Measurements from ENCODE around the gene SYT9. TPM values are rescaled to one million over a fixed set of nuclear protein-coding genes. Genes with fewer than 3 reads are reported as not detected.

The SYT9 gene
- total RNA-seq, 1 experiment from 2014 or later = not detected

DNA sequence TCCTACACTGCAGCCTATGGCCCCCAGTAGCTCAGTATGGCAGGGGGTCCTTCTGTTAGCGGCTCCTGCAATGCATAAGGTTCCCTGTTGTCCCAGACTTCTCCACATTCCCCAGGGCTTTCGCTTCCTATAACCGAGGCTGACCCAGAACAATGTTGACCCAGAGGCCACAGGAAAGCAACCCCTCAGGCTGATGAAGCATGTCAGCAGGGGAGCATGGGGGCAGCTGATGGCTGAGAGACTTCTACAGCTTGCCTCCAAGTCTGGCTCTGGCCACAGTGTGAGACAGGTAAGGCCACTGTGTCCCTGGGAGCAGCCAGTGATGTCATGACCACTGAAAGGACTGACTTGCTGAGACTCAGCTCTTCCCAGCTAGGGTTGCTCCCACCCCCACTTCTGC is 249.5 kb downstream of the SYT9 start:
- CTCF ChIA-PET = no interaction called here
- no peak overlapping the region for H3K27ac ChIP-seq

GRCh38 chr11:7501894-7502293 is 250.2 kb downstream of the SYT9 start:
- Histone ChIP-seq H3K4me1 (replicated peaks; ENCODE audit: insufficient read depth) (no peaks in the 10 kb centered on the region), H4K20me1 (ENCODE audit: insufficient read depth) (no peaks in the 10 kb centered on the region), H3K4me3 (no peak overlapping the region), H3K79me2 (ENCODE audit: low read depth) (no peaks in the 10 kb centered on the region), H3K9me2 (ENCODE audit: insufficient read depth) (no peaks in the 10 kb centered on the region), H3K27ac (no peak overlapping the region), H3K4me2 (no peak overlapping the region), H2AFZ (no peak overlapping the region), H3K27me3 (ENCODE audit: insufficient read depth, low read depth) (no peaks in the 10 kb centered on the region), H3K9me3 (ENCODE audit: insufficient read depth, low read depth) (no peaks in the 10 kb centered on the region), H3K36me3 (ENCODE audit: low read depth) (no peaks in the 10 kb centered on the region), H3F3A (ENCODE audit: insufficient read depth, low read depth) (no peaks in the 10 kb centered on the region)
- no peak for DNase-seq
- no TSS peak for BruUV-seq (replicated peaks)
- CTCF ChIA-PET = no interaction called here
- TF ChIP-seq CTCF (conservative IDR thresholded peaks at IDR 0.05) (no peak), EZH2 (IDR thresholded peaks at IDR 0.05; ENCODE audit: low read depth) (no peak)
- POLR2A ChIA-PET (ENCODE audit: unreplicated experiment) = no interaction called here
- intact Hi-C loops (cut with micrococcal nuclease; ENCODE audit: unreplicated experiment) = no loop called here

More for the DNA sequence above, 249.5 kb downstream of the SYT9 start:
- Histone ChIP-seq H3F3A (ENCODE audit: insufficient read depth, low read depth) (no peaks in the 10 kb centered on the region), H2AFZ (no peak overlapping the region), H4K20me1 (ENCODE audit: insufficient read depth) (no peaks in the 10 kb centered on the region), H3K36me3 (ENCODE audit: low read depth) (no peaks in the 10 kb centered on the region), H3K9me2 (ENCODE audit: insufficient read depth) (no peaks in the 10 kb centered on the region), H3K27me3 (ENCODE audit: insufficient read depth, low read depth) (no peaks in the 10 kb centered on the region), H3K9me3 (ENCODE audit: insufficient read depth, low read depth) (no peaks in the 10 kb centered on the region), H3K79me2 (ENCODE audit: low read depth) (no peaks in the 10 kb centered on the region), H3K4me2 (no peak overlapping the region), H3K4me1 (replicated peaks; ENCODE audit: insufficient read depth) (no peaks in the 10 kb centered on the region), H3K4me3 (no peak overlapping the region)
- TF ChIP-seq EZH2 (IDR thresholded peaks at IDR 0.05; ENCODE audit: low read depth) = no peak
- no peak for TF ChIP-seq CTCF (conservative IDR thresholded peaks at IDR 0.05)
- POLR2A ChIA-PET (ENCODE audit: unreplicated experiment) = no interaction called here
- no peak for DNase-seq
- BruUV-seq (replicated peaks) = no TSS peak
- intact Hi-C loops (cut with micrococcal nuclease; ENCODE audit: unreplicated experiment) = no loop called here

GRCh38 chr11:7506243-7506642 is 254.5 kb downstream of the SYT9 start:
- no TSS peak for BruUV-seq (replicated peaks)
- DNase-seq = no peak
- Histone ChIP-seq H4K20me1 (ENCODE audit: insufficient read depth) (no peaks in the 10 kb centered on the region), H3K27me3 (ENCODE audit: insufficient read depth, low read depth) (no peaks in the 10 kb centered on the region), H3K79me2 (ENCODE audit: low read depth) (no peaks in the 10 kb centered on the region), H3K9me2 (ENCODE audit: insufficient read depth) (no peaks in the 10 kb centered on the region), H3K4me3 (no peak overlapping the region), H3F3A (ENCODE audit: insufficient read depth, low read depth) (no peaks in the 10 kb centered on the region), H3K4me1 (replicated peaks; ENCODE audit: insufficient read depth) (no peaks in the 10 kb centered on the region), H3K4me2 (no peak overlapping the region), H3K36me3 (ENCODE audit: low read depth) (no peaks in the 10 kb centered on the region), H2AFZ (no peak overlapping the region), H3K27ac (no peak overlapping the region), H3K9me3 (ENCODE audit: insufficient read depth, low read depth) (no peaks in the 10 kb centered on the region)
- no peak for TF ChIP-seq EZH2 (IDR thresholded peaks at IDR 0.05; ENCODE audit: low read depth)
- no peak for TF ChIP-seq CTCF (conservative IDR thresholded peaks at IDR 0.05)
- intact Hi-C loops (cut with micrococcal nuclease; ENCODE audit: unreplicated experiment) = no loop called here
- POLR2A ChIA-PET (ENCODE audit: unreplicated experiment) = no interaction called here
- CTCF ChIA-PET = no interaction called here
